Measurements from ENCODE around the gene CACUL1.

DNA sequence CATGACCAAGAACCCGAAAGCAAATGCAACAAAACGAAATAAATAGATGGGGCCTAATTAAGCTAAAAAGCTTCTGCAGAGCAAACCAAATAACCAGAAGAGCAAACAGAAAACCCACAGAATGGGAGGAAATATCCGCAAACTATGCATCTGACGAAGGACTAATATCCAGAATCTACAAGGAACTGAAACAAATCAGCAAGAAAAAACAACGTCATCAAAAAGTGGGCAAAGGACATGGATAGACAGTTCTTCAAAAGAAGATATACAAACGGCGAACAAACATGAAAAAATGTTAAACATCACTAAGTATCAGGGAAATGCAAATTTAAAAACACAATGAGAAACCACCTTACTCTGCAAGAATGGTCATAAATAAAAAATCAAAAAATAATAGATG, 35.3 kb upstream of the CACUL1 start:
- TF ChIP-seq EZH2 (IDR thresholded peaks at IDR 0.05) (no peak), POLR2AphosphoS5 (IDR thresholded peaks at IDR 0.05; ENCODE audit: borderline replicate concordance, low read depth, low read length) (no peak), FOXP2 (optimal IDR thresholded peaks at IDR 0.05; ENCODE audit: control extremely low read depth, extremely low read length, insufficient read depth) (no peak)

All from SK-N-MC (cell line).